EH (cell line): ENCODE measurements around the gene CTNNA2.

Source experiments
- DNase-seq: peaks from one replicate; pipeline ENCODE4 v3.0.0-alpha.2; 2015; ENCODE audit warnings: low read depth

Gene CTNNA2

GRCh38 chr2:79789811-79790210, 277.0 kb downstream of the CTNNA2 start:
- DNase-seq, result no peak

GRCh38 chr2:79792090-79792489, 279.2 kb downstream of the CTNNA2 start:
- DNase-seq, result no peak

- no peak for DNase-seq
These were observed 280.2 kb downstream of the CTNNA2 start for GRCh38 chr2:79793006-79793405.

- no peak for DNase-seq
These were observed 283.8 kb downstream of the CTNNA2 start for GRCh38 chr2:79796641-79797040.

GRCh38 chr2:79798776-79799175, 285.9 kb downstream of the CTNNA2 start:
- no peak for DNase-seq

GRCh38 chr2:79799729-79800128, 286.9 kb downstream of the CTNNA2 start:
- no peak for DNase-seq

- DNase-seq, result no peak
These were observed 288.2 kb downstream of the CTNNA2 start for GRCh38 chr2:79801082-79801481.

- DNase-seq, result no peak
These were observed 304.4 kb downstream of the CTNNA2 start for GRCh38 chr2:79817288-79817687.

GRCh38 chr2:79820281-79820680, 307.4 kb downstream of the CTNNA2 start:
- no peak for DNase-seq

GRCh38 chr2:79822136-79822535, 309.3 kb downstream of the CTNNA2 start:
- DNase-seq, result no peak

- no peak for DNase-seq
These were observed 311.4 kb downstream of the CTNNA2 start for GRCh38 chr2:79824086-79824786.

- no peak for DNase-seq
These were observed 315.0 kb downstream of the CTNNA2 start for GRCh38 chr2:79827881-79828280.

GRCh38 chr2:79830501-79830900, 317.6 kb downstream of the CTNNA2 start:
- DNase-seq, result no peak

- no peak for DNase-seq
These were observed 319.1 kb downstream of the CTNNA2 start for GRCh38 chr2:79831961-79832360.

GRCh38 chr2:79832511-79833234, 319.8 kb downstream of the CTNNA2 start:
- DNase-seq, result no peak

GRCh38 chr2:79833235-79833878, 320.5 kb downstream of the CTNNA2 start:
- no peak for DNase-seq

GRCh38 chr2:79835911-79836310, 323.1 kb downstream of the CTNNA2 start:
- no peak for DNase-seq

- DNase-seq, result no peak
These were observed 331.2 kb downstream of the CTNNA2 start for GRCh38 chr2:79844011-79844410.

GRCh38 chr2:79846878-79847277, 334.0 kb downstream of the CTNNA2 start:
- no peak for DNase-seq

GRCh38 chr2:79849241-79849640, 336.4 kb downstream of the CTNNA2 start:
- no peak for DNase-seq

GRCh38 chr2:79849949-79850348, 337.1 kb downstream of the CTNNA2 start:
- no peak for DNase-seq

- no peak for DNase-seq
These were observed 338.1 kb downstream of the CTNNA2 start for GRCh38 chr2:79850912-79851311.
